HG03045 (cell line): ENCODE results near the gene ANKIB1.
"Not testable (repeated sequence)": the region's sequence is repeated elsewhere in the genome, so short reads cannot be mapped to it uniquely, and the experiment has no call there.

Experiments
- ATAC-seq: cut with Tn5 transposase; IDR thresholded peaks from one replicate; pipeline ENCODE4 v1.9.1; 2021; ENCODE audit warnings: mild to moderate bottlenecking, moderate library complexity; ENCODE audit not compliant: unreplicated experiment

ANKIB1 gene

DNA sequence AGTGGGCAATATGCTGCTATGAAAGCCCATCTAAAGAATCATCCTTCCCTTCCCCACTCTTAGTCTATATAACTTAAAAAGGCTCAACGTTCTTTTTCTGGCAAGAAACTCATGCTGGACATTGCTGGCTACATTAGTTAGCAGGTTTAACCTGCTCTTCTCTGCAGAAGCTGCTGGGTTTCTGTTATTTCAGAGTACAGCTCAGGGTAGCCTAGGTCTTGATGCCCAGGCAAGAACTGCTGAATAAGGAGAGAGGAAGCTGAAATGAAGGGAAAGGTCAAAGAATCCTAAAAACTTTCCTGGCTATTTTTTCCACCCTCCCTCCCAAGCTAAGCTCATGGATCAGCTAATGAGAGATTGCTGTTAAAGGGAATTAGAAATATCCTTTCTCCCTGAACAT is 79.4 kb downstream of the ANKIB1 start:
- no peak for ATAC-seq

DNA sequence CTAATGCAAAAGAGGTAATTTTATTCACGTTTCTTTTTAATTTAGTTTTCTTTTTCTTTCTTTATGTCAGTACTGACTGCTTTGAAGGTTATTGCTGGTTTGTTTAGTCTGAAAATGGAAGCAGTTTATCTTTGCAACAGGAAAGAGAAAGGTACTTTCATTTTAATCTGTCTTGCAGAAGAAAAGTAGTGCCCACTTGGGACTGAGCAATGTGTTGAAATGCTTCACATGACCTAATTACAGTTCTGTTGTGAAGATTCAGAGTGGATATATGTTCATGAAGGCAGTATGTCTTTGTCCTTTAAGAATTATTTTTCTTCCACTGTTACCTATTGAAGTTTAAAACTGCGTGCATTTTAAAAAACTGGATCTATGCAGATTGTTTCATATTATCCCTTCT is 80.1 kb downstream of the ANKIB1 start:
- no peak for ATAC-seq

DNA sequence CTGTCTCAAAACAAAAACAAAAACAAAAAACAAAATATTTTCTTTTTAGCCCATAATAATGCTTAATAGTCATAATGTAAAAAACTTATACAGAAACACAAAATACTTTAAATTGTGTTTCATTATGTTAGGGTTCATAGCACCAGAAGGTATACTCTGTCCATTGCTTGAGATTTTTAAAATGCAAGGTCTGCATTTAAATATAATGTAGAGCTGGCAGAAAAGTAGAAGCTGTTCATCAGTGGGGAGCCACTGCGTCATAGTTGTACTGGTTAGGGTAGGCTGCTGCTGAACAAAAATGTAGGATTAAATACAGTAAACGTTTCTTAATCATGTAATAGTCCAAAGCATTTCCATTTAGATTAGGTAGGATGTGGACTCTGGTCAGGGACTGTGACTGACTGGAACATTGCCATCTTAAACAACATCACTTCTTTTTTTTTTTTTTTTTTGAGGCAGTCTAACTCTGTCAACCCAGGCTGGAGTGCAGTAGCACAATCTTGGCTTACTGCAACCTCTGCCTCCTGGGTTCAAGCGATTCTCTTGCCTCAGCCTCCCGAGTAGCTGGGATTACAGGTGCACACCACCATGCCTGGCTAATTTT is 85.2 kb downstream of the ANKIB1 start:
- ATAC-seq = no peak

DNA sequence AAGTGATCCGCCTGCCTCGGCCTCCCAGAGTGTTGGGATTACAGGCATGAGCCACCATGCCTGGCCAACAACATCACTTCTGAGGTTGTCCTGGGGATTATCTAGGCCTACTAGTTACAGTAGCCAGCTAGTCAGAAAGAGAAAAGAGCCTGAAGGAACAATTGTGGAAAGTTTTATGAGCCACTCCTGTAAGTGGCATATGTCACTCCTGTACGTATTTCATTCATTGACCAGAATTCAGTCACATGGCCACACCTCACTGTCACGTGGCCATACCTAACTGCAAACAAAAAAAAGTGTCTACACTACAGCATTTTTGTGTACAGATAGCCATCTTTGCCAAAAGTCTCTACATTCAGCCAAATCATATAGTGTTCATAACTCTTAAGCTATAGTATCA is 85.7 kb downstream of the ANKIB1 start:
- no peak for ATAC-seq

DNA sequence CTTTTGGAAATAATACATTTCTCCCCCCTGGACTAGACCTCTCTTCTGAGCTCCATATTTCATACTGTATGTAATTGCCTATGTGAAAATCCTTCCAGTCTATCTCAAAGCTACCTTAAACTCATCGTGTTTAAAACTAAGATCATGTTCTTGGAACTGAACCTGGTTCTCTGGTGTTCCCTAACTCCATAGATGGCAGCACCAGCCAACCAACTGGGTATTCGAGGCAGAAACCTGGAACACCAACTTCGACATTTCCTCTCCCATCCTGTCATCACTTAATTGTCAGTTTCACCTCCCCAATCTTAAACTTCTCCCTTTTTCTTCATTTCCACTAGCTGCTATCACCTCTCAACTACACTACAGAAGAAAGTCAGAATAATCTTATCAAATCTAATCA is 87.0 kb downstream of the ANKIB1 start:
- no peak for ATAC-seq

DNA sequence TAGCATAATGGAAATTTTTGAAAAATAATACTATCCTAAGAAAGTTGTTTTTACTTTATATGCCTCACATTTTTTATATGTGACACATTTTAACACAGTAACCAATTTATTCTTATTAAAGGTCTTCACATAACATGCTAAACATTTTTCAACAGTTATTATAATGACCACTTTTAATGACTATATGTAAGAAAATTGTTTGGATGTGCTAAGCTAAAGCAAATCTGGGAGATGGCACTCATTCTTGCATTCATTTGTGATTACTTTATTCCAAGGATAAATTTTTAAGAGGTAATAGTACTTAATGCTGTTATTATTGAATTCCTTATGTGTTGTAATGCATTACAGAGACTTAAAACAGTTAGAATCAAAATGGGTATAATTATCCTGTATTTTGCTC is 88.1 kb downstream of the ANKIB1 start:
- ATAC-seq = no peak

DNA sequence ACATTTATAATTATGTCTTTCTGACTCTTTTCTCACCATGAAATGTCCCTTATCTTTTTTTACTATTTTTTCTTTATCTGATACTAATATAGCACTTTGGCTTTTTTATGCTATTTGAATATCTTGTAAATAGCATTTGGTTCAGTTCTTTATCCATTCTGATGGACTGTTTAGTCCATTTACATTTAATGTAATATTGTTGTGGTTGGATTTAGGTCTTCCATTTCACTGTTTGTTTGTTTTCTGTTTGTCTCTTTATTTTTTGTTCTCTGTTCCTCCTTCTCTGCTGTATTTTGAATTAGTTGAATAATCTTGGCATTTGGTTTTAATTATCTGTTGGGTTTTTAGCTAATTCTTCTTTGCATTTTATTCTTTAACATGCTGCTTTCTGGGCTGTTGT is 89.8 kb downstream of the ANKIB1 start:
- no peak for ATAC-seq

DNA sequence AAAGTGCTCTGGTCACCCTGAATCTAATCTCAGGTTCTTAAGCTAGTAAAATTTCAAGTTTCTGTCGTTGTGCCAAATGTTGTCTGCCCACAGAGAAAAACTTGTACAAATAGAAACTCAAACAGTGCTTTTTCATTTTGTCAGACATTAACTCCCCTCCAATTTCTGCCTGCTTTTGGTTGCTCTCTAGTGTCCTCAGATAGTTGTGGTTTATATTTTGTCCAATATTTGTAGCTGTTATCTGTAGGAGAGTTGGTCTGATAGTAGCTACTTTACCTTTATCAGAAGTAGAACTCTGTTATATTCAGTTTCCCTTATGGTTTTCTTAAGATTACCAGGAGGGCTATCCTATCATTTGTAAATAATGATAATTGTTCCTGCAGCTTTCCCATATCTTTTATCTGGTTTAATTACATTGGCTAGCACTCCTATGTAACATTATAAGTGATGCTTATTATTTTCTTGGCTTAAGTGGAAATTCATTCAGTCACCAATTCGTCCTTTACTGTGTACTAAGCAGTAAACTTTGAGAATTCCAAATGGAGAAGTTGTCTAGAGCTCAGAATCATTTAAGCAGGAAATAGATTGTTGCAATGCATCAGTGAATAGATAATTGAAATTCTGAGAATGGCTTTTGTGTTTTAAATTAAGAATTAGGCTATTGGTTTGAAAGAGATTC is 91.0 kb downstream of the ANKIB1 start:
- ATAC-seq = no peak

DNA sequence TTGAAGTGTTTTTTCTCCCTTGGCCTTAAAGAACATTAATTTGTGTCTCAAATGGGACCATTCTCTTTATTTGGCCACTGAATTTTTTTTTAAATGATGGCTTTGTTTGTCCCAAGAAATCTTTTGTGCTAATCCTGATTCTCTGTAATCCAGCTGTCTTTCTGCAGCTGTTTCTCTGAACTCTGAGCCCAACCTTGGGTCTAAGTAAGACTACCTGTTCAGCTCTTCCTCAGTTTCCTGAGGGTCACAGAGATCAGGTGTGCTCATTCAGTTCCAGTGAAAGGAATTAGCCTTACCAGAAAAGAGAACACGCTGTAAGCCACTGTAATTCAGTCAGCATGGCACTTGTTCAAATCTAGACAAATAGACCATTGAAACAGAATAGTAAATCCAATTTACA is 94.2 kb downstream of the ANKIB1 start:
- no peak for ATAC-seq

DNA sequence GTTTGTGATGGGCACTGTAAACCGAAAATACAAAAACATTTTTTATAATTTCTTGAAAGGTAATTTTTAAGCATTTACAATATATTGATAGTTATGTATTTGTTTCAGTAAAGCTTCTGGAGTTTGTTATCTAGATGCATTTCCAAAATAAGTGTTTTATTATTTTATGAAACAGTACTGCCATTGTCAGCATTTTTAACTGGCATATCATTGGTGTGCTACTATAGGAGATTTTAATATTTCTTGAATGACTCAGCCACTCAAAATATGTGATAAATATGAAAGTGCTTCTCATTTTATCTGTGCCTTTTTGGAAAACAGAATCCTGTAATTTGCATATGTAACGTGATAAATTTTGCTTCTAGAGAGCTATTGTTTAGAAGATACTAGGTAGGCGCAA is 97.9 kb downstream of the ANKIB1 start:
- ATAC-seq = no peak

DNA sequence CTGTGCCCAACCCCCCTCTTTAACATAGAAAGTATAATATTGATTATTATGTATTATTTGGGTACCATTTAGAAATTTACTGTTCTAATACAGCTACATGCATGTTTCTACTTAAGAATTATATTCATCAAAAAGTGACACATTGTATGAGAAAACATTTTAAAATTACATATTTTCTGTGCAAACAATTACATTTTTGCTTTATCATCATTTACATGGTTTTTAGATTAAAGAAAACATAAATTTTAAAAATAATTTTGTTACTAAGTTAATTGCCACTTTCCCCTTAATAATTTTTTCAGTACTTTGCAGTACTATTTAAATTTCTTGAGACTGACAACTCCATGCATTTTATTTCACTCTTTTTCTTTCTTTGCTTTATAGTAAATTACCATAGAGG is 106.2 kb downstream of the ANKIB1 start:
- no peak for ATAC-seq

DNA sequence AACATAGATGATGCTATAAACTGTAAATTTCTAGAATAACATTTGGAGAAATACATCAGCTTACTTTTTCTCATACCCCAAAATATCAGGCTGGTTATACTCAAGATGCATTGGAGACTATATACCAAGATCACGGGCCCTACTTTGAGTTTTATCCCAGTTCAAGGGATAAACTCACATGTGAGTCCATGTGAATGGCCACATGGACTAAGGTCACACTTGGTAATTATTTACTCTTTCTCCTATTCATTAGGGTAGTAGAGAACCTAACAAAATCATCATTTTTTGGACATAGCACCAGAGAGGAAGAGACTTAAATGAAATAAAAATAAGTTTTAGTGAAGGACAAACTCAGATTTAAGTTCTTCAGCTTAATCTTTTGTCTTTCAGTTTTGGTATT is 108.4 kb downstream of the ANKIB1 start:
- no peak for ATAC-seq

DNA sequence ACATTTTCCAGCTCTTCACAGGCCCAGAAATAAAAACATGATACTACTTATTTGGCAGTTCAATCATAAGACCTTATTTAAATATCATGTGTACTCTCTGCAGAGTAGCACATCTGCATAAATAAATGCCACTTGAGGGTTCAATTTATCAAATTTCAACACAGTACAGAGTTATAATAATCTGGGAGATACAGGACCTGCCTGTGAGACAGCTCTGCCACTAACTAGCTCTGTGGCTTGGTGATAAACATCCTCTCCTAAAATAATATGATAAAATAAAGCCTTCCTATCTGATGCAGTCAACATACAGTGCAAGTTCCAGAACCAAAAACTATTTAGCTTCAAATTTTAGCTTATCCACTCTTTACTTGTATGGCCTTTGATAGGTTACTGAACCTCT is 110.6 kb downstream of the ANKIB1 start:
- no peak for ATAC-seq

DNA sequence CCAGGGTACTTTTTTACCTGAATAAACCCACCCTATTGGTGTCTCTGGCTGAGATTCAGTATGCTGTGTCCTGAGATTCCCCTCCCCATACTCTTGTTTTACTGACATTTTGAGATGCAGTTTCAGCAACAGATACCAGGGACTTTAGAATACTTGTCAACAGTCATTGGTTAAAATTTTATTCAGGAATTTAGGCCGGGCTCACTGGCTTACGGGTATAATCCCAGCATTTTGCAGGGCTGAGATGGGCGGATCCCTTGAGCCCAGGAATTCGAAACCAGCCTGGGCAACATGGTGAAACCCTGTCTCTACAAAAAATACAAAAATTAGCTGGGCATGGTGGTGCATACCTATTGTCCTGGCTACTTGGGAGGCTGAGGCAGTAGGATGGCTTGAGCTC is 111.5 kb downstream of the ANKIB1 start:
- ATAC-seq = no peak

DNA sequence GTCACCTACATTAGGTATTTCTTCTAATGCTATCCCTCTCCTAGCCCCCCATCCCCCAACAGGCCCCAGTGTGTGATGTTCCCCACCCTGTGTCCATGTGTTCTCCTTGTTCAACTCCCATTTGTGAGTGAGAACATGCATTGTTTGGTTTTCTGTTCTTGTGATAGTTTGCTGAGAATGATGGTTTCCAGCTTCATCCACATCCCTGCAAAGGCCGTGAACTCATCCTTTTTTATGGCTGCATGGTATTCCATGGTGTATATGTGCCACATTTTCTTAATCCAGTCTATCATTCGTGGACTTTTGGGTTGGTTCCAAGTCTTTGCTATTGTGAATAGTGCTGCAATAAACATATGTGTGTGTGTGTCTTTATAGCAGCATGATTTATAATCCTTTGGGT is 113.4 kb downstream of the ANKIB1 start:
- not testable (repeated sequence) for ATAC-seq

DNA sequence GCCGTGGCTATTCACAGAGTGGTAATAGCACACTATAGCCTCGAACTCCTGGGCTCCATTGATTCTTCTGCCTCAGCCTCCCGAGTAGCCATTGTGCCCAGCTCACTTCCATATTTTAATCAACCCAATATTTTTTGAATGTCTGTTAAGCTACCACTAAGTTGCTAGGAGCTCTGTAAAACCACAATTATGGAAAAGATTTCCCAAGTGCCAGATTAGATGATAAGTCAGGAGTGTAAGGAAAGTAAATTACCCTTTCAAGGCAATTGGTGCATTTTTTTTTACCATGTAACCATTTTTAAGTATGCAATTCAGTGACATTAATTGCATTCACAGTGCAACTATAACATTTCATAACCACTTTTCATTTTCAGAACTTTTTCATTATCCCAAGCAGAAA is 114.0 kb downstream of the ANKIB1 start:
- no peak for ATAC-seq

DNA sequence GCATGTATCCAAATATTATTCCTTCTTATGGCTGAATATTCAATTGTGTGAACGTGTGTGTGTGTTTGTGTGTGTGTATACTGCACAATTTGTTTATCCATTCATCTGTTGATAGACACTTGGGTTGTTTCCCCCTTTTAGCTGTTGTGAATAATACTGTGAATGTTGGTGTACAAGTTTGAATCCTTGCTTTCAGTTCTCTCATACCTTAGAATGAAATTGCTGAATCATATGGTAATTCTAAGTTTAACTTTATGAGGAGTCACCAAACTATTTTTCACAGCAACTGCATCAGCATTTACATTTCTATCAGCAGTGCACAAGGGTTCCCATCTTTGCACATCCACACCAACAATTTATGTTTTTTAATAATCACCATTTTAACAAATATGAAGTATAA is 114.6 kb downstream of the ANKIB1 start:
- ATAC-seq = no peak

DNA sequence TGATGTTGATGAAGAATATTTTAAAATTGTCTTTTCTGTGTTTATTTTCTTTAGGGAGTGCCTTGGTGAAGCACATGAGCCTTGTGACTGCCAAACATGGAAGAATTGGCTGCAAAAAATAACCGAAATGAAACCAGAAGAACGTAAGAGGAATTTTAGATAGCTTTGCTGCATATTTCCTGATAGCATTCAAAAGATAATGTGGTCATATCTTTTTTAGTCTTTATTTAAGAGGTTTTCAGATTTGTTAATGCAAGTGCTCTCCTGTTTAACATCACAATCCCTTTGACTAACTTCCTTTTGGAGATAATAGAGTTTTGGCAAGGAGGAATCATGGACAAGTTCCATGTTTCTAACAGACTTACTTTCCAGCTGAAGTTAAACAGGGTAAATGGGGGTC is 116.4 kb downstream of the ANKIB1 start:
- no peak for ATAC-seq

DNA sequence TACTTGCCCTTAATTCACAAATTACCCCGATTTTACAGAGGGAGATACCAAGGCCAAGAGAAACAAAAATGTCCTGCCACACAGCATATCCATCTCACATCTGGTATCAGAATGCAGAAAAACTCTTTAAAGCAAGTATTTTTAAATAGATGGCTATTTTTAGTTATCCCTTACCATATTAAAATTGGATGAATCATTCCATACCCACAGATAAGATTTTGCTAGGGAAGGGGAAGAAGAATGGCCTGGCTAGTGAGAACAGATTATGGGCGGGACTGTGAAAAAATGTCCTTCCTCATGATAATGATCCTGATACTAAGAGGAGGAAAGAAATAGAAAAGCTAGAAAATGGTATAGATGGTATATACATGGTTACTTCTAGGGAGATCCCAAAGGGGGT is 121.0 kb downstream of the ANKIB1 start:
- no peak for ATAC-seq

DNA sequence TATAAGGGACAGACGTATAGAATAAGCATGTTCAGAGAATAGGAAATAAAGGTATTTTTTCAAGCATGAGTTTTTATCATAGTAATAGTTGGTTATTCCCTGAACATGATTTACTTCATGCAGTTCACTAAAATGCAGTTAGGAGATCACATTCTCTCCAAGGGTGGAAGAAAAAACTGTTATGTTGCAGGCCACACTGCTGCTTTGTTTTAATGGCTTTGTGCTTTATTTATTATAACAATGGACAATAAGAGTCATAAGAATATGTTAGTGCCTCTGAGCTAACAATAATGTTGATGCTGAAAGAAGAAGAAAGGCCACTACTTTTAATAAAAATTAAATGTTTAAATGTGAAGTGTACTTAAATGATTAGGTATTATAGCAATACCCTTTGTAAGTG is 123.0 kb downstream of the ANKIB1 start:
- ATAC-seq = no peak

DNA sequence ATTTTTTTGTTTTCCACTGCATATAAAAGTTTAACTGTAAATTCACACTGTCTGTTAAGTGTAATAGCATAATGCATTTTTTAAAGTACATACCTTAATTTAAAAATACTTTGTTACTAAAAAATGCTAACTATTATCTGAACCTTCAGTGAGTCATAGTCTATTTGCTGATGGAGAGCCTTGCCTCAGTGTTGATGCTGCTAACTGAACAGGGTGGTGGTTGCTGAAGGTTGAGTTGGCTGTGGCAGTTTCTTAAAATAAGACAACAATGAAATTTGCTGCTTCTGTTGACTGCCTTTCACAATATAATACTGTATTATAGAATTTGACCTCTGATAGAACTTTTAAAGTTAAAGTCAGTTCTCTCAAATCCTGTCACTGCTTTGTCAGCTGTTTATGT is 129.2 kb downstream of the ANKIB1 start:
- no peak for ATAC-seq

DNA sequence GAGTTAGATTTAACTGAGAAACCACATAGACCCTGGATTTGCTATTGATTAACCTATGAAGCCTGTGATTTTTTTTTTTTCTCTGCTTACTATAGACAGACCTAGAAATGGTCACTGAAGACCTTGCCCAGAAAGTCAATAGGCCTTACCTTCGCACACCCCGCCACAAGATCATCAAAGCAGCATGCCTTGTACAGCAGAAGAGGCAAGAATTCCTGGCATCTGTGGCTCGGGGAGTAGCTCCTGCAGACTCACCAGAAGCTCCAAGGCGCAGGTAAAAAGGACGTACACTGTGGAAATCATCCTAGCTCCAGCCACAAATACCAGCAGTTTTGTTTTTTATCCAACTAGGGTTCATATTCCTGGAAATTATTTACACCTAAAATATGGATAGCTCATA is 145.3 kb downstream of the ANKIB1 start:
- ATAC-seq = no peak

DNA sequence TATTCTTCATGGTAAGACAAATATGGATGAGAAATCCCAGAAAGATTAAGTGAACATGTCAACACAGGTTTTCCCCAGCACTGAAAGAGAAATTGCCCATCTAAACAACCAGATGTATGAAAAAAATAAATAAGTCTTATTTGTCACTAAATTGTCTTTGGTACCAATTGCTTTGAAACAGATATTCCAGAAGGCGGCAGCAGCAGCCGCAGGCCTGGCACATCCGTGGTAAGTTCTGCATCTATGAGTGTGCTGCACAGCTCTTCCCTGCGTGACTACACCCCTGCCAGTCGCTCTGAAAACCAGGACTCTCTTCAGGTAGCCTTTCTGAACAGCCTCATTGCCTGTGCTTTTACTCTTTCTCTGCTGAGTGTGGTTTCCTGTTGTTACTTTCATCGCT is 151.8 kb downstream of the ANKIB1 start:
- ATAC-seq = no peak
